Measurements from ENCODE around the gene PANX2. TPM values are rescaled to one million over a fixed set of nuclear protein-coding genes. Genes with fewer than 3 reads are reported as not detected.

Gene PANX2
- total and polyA plus RNA-seq, 7 donors = 0.03 to 0.69 (median 0.13) TPM; not detected in 1

GRCh38 chr22:50216055-50216683 lies 45.6 kb downstream of the PANX2 start:
- peaks cover 16 to 92% of the 10 kb centered on the region in 2 donors for H3K36me3 ChIP-seq (ENCODE audit: insufficient read depth in 1 of 2, low read depth in 1 of 2)
- H3K9me3 ChIP-seq = no peaks in the 10 kb centered on the region
- H3K27ac ChIP-seq = no peak overlapping the region
- H3K4me1 ChIP-seq = no peaks in the 10 kb centered on the region
- no peaks in the 10 kb centered on the region for H3K27me3 ChIP-seq (ENCODE audit: insufficient read depth in 3 of 3, low read length in 2 of 3)
- ATAC-seq (no peak), DNase-seq (no peak)
- no peak overlapping the region for H3K4me3 ChIP-seq
- intact Hi-C loops (cut with DNase I) = no loop called here
- no peak for TF ChIP-seq CTCF (IDR thresholded peaks at IDR 0.05)
- WGBS, 3 donors = 84 to 86% (median 85%) methylated on average over 15 of the region's 15 CpGs

GRCh38 chr22:50216684-50217520 lies 46.4 kb downstream of the PANX2 start:
- Histone ChIP-seq H3K27me3 (ENCODE audit: insufficient read depth in 3 of 3, low read length in 2 of 3) (no peaks in the 10 kb centered on the region), H3K4me3 (no peak overlapping the region), H3K27ac (no peak overlapping the region), H3K4me1 (no peaks in the 10 kb centered on the region), H3K36me3 (ENCODE audit: insufficient read depth in 1 of 2, low read depth in 1 of 2) (peaks cover 16 to 92% of the 10 kb centered on the region in 2 donors), H3K9me3 (no peaks in the 10 kb centered on the region)
- no peak for ATAC-seq
- WGBS, 3 donors = 89 to 92% (median 90%) methylated on average over 55 to 57 of the region's 57 CpGs
- intact Hi-C loops (cut with DNase I) = no loop called here
- TF ChIP-seq CTCF (IDR thresholded peaks at IDR 0.05) = no peak
- DNase-seq = peak in 1 of 2 donors; percentile 54

DNA sequence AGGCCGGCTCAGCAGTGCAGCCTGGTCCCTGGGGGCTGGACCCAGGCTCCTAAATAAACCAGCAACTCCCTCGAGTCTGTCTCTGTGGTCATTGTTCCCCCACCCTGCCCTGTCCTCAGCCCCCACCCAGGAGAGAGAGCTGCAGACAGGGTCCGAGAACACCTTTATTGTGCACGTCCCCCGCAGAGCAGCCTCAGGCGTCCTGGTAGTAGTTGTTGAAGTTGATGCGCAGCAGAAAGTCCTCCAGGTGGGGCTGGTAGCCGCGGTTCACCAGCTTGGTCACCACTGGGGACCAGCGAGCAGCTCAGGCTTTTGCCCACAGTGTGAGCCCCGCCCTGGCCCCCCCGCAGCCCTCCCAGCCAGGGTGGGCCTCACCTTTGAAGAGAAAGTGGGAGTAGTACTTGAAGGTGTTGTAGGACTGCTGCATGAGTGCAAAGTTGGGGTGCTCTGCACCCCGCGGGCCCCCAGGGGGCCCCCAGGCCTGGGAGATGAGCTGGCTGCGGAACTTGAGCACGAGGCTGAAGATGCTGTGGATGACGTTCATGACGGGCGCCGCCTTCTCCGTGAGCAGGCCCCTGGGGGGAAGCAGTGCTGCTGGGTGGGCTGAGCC lies 47.1 kb downstream of the PANX2 start:
- H3K4me3 ChIP-seq = no peak overlapping the region
- peak in 1 of 2 donors; percentile 53 for DNase-seq
- ATAC-seq = no peak
- intact Hi-C loops (cut with DNase I) = no loop called here
- peaks cover 16 to 92% of the 10 kb centered on the region in 2 donors for H3K36me3 ChIP-seq (ENCODE audit: insufficient read depth in 1 of 2, low read depth in 1 of 2)
- H3K27me3 ChIP-seq (ENCODE audit: insufficient read depth in 3 of 3, low read length in 2 of 3) = no peaks in the 10 kb centered on the region
- TF ChIP-seq CTCF (IDR thresholded peaks at IDR 0.05) = no peak
- H3K27ac ChIP-seq = no peak overlapping the region
- 81 to 87% (median 87%) methylated on average over 21 of the region's 21 CpGs for WGBS, 3 donors
- H3K4me1 ChIP-seq = no peaks in the 10 kb centered on the region
- H3K9me3 ChIP-seq = no peaks in the 10 kb centered on the region

- H3K9me3 ChIP-seq = no peaks in the 10 kb centered on the region
- no peak for TF ChIP-seq CTCF (IDR thresholded peaks at IDR 0.05)
- H3K27ac ChIP-seq = no peak overlapping the region
- H3K27me3 ChIP-seq (ENCODE audit: insufficient read depth in 3 of 3, low read length in 2 of 3) = no peaks in the 10 kb centered on the region
- no peak overlapping the region for H3K4me3 ChIP-seq
- intact Hi-C loops (cut with DNase I) = no loop called here
- peaks cover 16 to 92% of the 10 kb centered on the region in 2 donors for H3K36me3 ChIP-seq (ENCODE audit: insufficient read depth in 1 of 2, low read depth in 1 of 2)
- peak in 3 of 4 donors; percentile 3 to 6 (median 5) for ATAC-seq
- peak in 1 of 2 donors; percentile 63 for DNase-seq
- 76 to 81% (median 79%) methylated on average over 42 to 43 of the region's 43 CpGs for WGBS, 3 donors
- no peaks in the 10 kb centered on the region for H3K4me1 ChIP-seq
These were observed 47.8 kb downstream of the PANX2 start for GRCh38 chr22:50218153-50218995.

All from psoas muscle (tissue), 8 donors.